HEK293 (cell line): Measurements from ENCODE around the gene HEMGN.

ENCODE experiments used
- AEBP2 ChIP-seq: fragments of 450-650 bp; formaldehyde crosslinking; IDR thresholded peaks from 2 replicates; pipeline ENCODE4 v1.5.1; 2016; ENCODE audit warnings: missing biosample characterization, missing genetic modification characterization, borderline replicate concordance
- GLI4 ChIP-seq: fragments of 450-650 bp; formaldehyde crosslinking; IDR thresholded peaks from 2 replicates; pipeline ENCODE4 v1.5.1; 2016; ENCODE audit warnings: missing biosample characterization, missing genetic modification characterization
- PBX3 ChIP-seq: sonication (generic); formaldehyde crosslinking; IDR thresholded peaks from 2 replicates; pipeline ENCODE4 v1.8.1; 2022; ENCODE audit warnings: mild to moderate bottlenecking, moderate library complexity, missing genetic modification reagents
- SCRT2 ChIP-seq: fragments of 450-650 bp; formaldehyde crosslinking; IDR thresholded peaks from 2 replicates; pipeline ENCODE4 v1.5.1; 2016; ENCODE audit warnings: missing biosample characterization, missing genetic modification characterization
- SP2 ChIP-seq: fragments of 450-650 bp; formaldehyde crosslinking; IDR thresholded peaks from 2 replicates; pipeline ENCODE4 v1.5.1; 2016; ENCODE audit warnings: missing biosample characterization, missing genetic modification characterization
- YY1 ChIP-seq: fragments of 450-650 bp; formaldehyde crosslinking; IDR thresholded peaks from 2 replicates; pipeline ENCODE4 v1.5.1; 2018; ENCODE audit warnings: missing biosample characterization, missing genetic modification characterization
- ZBTB8A ChIP-seq: fragments of 450-650 bp; formaldehyde crosslinking; IDR thresholded peaks from 2 replicates; pipeline ENCODE4 v1.5.1; 2016; ENCODE audit warnings: missing biosample characterization, missing genetic modification characterization
- ZNF2 ChIP-seq: fragments of 450-650 bp; formaldehyde crosslinking; IDR thresholded peaks from 2 replicates; pipeline ENCODE4 v1.5.1; 2016; ENCODE audit warnings: missing biosample characterization, missing genetic modification characterization
- ZNF223 ChIP-seq: fragments of 450-650 bp; formaldehyde crosslinking; IDR thresholded peaks from 2 replicates; pipeline ENCODE4 v1.5.1; 2016; ENCODE audit warnings: missing biosample characterization, missing genetic modification characterization
- ZNF501 ChIP-seq: fragments of 450-650 bp; formaldehyde crosslinking; IDR thresholded peaks from 2 replicates; pipeline ENCODE4 v1.5.1; 2016; ENCODE audit warnings: missing biosample characterization, missing genetic modification characterization
- ZNF548 ChIP-seq: fragments of 450-650 bp; formaldehyde crosslinking; IDR thresholded peaks from 2 replicates; pipeline ENCODE4 v1.5.1; 2016; ENCODE audit warnings: missing biosample characterization, missing genetic modification characterization
- ZNF776 ChIP-seq: fragments of 450-650 bp; formaldehyde crosslinking; IDR thresholded peaks from 2 replicates; pipeline ENCODE4 v1.5.0; 2017; ENCODE audit warnings: missing biosample characterization, missing genetic modification characterization, borderline replicate concordance
- ZNF777 ChIP-seq: fragments of 450-650 bp; formaldehyde crosslinking; IDR thresholded peaks from 2 replicates; pipeline ENCODE4 v1.5.1; 2017; ENCODE audit warnings: missing biosample characterization, missing genetic modification characterization, borderline replicate concordance
- TF ChIP-seq, protein P1 (sequence below): fragments of 450-650 bp; formaldehyde crosslinking; IDR thresholded peaks from 2 replicates; pipeline ENCODE4 v1.5.1; 2017; ENCODE audit warnings: missing biosample characterization, missing genetic modification characterization
- TF ChIP-seq, protein P2 (sequence below): fragments of 450-650 bp; formaldehyde crosslinking; IDR thresholded peaks from 2 replicates; pipeline ENCODE4 v1.5.1; 2016; ENCODE audit warnings: missing biosample characterization, missing genetic modification characterization
- TF ChIP-seq, protein P3 (sequence below): fragments of 450-650 bp; formaldehyde crosslinking; IDR thresholded peaks from 2 replicates; pipeline ENCODE4 v1.5.1; 2016; ENCODE audit warnings: missing biosample characterization, missing genetic modification characterization
- TF ChIP-seq, protein P4 (sequence below): fragments of 450-650 bp; formaldehyde crosslinking; IDR thresholded peaks from 2 replicates; pipeline ENCODE4 v1.5.1; 2016; ENCODE audit warnings: missing biosample characterization, missing genetic modification characterization

HEMGN gene

DNA sequence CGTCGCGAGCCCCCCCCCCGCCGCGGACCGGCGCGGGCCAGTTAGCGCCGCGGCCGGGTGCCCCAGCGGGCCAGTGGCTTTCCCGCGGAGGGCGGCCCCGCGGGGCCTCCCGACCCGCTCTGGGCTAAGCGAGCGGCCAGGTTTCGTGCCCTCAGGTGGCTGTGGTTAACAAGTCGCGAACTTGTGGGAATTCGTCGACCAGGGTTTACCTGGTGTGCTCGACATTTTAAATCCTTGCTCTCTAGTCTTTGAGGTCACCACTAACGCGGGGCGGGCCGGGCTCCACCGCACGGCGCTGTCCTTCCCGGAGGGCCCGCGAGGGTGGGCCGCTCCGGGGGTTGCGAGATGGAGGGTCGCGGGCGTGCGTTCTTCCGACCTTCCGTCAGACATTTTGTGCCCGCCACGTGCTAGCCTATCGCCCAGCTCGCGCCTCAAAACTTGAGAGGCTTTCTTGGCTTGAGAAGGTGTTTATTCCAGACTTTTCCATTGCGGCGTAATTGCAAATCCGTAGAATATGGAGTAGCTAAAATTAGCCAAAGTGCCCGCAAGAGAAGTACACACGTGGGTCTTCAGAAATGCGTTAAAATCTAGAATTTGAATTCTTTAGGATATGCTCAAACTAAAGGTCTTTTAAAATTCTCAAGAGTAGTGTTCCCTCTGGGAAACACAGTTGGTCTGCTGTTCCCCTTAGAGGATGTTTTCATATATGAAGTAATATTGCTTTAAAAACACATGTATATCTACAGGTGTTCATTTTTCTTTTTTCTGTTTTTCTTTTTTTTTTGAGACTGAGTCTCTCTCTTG lies 47.3 kb upstream of the HEMGN start (continued):
- TF ChIP-seq, protein P1, sequence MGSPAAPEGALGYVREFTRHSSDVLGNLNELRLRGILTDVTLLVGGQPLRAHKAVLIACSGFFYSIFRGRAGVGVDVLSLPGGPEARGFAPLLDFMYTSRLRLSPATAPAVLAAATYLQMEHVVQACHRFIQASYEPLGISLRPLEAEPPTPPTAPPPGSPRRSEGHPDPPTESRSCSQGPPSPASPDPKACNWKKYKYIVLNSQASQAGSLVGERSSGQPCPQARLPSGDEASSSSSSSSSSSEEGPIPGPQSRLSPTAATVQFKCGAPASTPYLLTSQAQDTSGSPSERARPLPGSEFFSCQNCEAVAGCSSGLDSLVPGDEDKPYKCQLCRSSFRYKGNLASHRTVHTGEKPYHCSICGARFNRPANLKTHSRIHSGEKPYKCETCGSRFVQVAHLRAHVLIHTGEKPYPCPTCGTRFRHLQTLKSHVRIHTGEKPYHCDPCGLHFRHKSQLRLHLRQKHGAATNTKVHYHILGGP (tag by site-specific recombination): no peak
- TF ChIP-seq ZNF776 (tag by site-specific recombination) (no peak), PBX3 (no peak), SP2 (tag by site-specific recombination) (peak; percentile 20; the same call in 1 of the 2 replicates), ZNF223 (tag by site-specific recombination) (no peak), ZNF501 (no peak), SCRT2 (no peak; the same call in 1 of the 2 replicates), ZNF548 (tag by site-specific recombination) (no peak), ZBTB8A (tag by site-specific recombination) (peak; percentile 86), ZNF777 (tag by site-specific recombination) (no peak), GLI4 (tag by site-specific recombination) (no peak), YY1 (peak; percentile 29; the same call in 1 of the 2 replicates), AEBP2 (no peak), ZNF2 (tag by site-specific recombination) (0 out of 2 replicates have a peak, but pooled peaks have one; percentile 32)
- TF ChIP-seq, protein P2, sequence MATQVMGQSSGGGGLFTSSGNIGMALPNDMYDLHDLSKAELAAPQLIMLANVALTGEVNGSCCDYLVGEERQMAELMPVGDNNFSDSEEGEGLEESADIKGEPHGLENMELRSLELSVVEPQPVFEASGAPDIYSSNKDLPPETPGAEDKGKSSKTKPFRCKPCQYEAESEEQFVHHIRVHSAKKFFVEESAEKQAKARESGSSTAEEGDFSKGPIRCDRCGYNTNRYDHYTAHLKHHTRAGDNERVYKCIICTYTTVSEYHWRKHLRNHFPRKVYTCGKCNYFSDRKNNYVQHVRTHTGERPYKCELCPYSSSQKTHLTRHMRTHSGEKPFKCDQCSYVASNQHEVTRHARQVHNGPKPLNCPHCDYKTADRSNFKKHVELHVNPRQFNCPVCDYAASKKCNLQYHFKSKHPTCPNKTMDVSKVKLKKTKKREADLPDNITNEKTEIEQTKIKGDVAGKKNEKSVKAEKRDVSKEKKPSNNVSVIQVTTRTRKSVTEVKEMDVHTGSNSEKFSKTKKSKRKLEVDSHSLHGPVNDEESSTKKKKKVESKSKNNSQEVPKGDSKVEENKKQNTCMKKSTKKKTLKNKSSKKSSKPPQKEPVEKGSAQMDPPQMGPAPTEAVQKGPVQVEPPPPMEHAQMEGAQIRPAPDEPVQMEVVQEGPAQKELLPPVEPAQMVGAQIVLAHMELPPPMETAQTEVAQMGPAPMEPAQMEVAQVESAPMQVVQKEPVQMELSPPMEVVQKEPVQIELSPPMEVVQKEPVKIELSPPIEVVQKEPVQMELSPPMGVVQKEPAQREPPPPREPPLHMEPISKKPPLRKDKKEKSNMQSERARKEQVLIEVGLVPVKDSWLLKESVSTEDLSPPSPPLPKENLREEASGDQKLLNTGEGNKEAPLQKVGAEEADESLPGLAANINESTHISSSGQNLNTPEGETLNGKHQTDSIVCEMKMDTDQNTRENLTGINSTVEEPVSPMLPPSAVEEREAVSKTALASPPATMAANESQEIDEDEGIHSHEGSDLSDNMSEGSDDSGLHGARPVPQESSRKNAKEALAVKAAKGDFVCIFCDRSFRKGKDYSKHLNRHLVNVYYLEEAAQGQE (tag by site-specific recombination): 0 out of 2 replicates have a peak, but pooled peaks have one; percentile 16
- TF ChIP-seq, protein P3, sequence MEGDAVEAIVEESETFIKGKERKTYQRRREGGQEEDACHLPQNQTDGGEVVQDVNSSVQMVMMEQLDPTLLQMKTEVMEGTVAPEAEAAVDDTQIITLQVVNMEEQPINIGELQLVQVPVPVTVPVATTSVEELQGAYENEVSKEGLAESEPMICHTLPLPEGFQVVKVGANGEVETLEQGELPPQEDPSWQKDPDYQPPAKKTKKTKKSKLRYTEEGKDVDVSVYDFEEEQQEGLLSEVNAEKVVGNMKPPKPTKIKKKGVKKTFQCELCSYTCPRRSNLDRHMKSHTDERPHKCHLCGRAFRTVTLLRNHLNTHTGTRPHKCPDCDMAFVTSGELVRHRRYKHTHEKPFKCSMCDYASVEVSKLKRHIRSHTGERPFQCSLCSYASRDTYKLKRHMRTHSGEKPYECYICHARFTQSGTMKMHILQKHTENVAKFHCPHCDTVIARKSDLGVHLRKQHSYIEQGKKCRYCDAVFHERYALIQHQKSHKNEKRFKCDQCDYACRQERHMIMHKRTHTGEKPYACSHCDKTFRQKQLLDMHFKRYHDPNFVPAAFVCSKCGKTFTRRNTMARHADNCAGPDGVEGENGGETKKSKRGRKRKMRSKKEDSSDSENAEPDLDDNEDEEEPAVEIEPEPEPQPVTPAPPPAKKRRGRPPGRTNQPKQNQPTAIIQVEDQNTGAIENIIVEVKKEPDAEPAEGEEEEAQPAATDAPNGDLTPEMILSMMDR (tag by site-specific recombination): 0 out of 2 replicates have a peak, but pooled peaks have one; percentile 7
- TF ChIP-seq, protein P4, sequence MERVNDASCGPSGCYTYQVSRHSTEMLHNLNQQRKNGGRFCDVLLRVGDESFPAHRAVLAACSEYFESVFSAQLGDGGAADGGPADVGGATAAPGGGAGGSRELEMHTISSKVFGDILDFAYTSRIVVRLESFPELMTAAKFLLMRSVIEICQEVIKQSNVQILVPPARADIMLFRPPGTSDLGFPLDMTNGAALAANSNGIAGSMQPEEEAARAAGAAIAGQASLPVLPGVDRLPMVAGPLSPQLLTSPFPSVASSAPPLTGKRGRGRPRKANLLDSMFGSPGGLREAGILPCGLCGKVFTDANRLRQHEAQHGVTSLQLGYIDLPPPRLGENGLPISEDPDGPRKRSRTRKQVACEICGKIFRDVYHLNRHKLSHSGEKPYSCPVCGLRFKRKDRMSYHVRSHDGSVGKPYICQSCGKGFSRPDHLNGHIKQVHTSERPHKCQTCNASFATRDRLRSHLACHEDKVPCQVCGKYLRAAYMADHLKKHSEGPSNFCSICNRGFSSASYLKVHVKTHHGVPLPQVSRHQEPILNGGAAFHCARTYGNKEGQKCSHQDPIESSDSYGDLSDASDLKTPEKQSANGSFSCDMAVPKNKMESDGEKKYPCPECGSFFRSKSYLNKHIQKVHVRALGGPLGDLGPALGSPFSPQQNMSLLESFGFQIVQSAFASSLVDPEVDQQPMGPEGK (tag by site-specific recombination): peak; percentile 23; the same call in 1 of the 2 replicates
